CD8-positive, alpha-beta memory T cell (primary cell): ENCODE results near the gene ROPN1L. TPM values are rescaled to one million over a fixed set of nuclear protein-coding genes. Genes with fewer than 3 reads are reported as not detected.

ENCODE experiments used
- CTCF ChIA-PET: fragments of 350-600 bp; sonication (Branson Sonifier 250); formaldehyde crosslinking; loops from one replicate; lab custom pipeline; 2021; ENCODE audit warnings: antibody characterized with exemption; lab: Charles Lee
- POLR2A ChIA-PET: fragments of 350-600 bp; sonication (Branson Sonifier 250); formaldehyde crosslinking; loops from one replicate; lab custom pipeline; 2021; ENCODE audit warnings: antibody characterized with exemption; lab: Charles Lee
- DNase-seq, 5 donors: peaks; one replicate each; pipeline versions ENCODE4 v3.0.0 to v3.0.0-alpha.2; 2020 to 2022; ENCODE audit warnings: mixed read lengths in 1 of 5
- H3K27ac ChIP-seq: one replicate; pipeline ENCODE4 v1.7.0; 2013; ENCODE audit warnings: low read depth, mild to moderate bottlenecking, low read length, moderate library complexity
- H3K27me3 ChIP-seq: 2 replicates; pipeline ENCODE4 v1.7.0; 2013; ENCODE audit warnings: low read length, mild to moderate bottlenecking; ENCODE audit not compliant: insufficient read depth, poor library complexity, severe bottlenecking
- H3K36me3 ChIP-seq: 2 replicates; pipeline ENCODE4 v1.7.0; 2013; ENCODE audit warnings: mild to moderate bottlenecking, low read length, moderate library complexity; ENCODE audit not compliant: insufficient read depth
- H3K4me1 ChIP-seq: 2 replicates; pipeline ENCODE4 v1.7.0; 2013; ENCODE audit warnings: mild to moderate bottlenecking, low read length, moderate library complexity; ENCODE audit not compliant: insufficient read depth
- H3K4me3 ChIP-seq: 2 replicates; pipeline ENCODE4 v1.7.0; 2013; ENCODE audit warnings: mild to moderate bottlenecking, low read length
- H3K9me3 ChIP-seq: 2 replicates; pipeline ENCODE4 v1.7.0; 2013; ENCODE audit warnings: mild to moderate bottlenecking, low read length
- H3K27ac Mint-ChIP-seq, 8 donors: one replicate each; pipeline ENCODE4 v1.8.0; 2020 to 2021; ENCODE audit warnings: mixed read lengths in 8 of 8, mild to moderate bottlenecking in 6 of 8, inconsistent platforms in 3 of 8, moderate library complexity in 3 of 8
- H3K27me3 Mint-ChIP-seq, 2 donors: one replicate each; pipeline ENCODE4 v1.8.0; 2020 to 2021; ENCODE audit warnings: mixed read lengths in 2 of 2, mild to moderate bottlenecking in 1 of 2, moderate library complexity in 1 of 2
- H3K36me3 Mint-ChIP-seq, 3 donors: one replicate each; pipeline ENCODE4 v1.8.0; 2020 to 2021; ENCODE audit warnings: mixed read lengths in 3 of 3, inconsistent platforms in 1 of 3, mild to moderate bottlenecking in 1 of 3
- H3K4me1 Mint-ChIP-seq, 3 donors: one replicate each; pipeline ENCODE4 v1.8.0; 2020 to 2021; ENCODE audit warnings: mixed read lengths in 3 of 3, inconsistent platforms in 1 of 3, mild to moderate bottlenecking in 1 of 3
- H3K4me3 Mint-ChIP-seq, 7 donors: one replicate each; pipeline ENCODE4 v1.8.0; 2020 to 2021; ENCODE audit warnings: mixed read lengths in 7 of 7, mild to moderate bottlenecking in 6 of 7, moderate library complexity in 4 of 7, inconsistent platforms in 2 of 7
- H3K9me3 Mint-ChIP-seq, 5 donors: one replicate each; pipeline ENCODE4 v1.8.0; 2020 to 2022; ENCODE audit warnings: mixed read lengths in 5 of 5, mild to moderate bottlenecking in 3 of 5, moderate library complexity in 2 of 5, inconsistent platforms in 1 of 5
- polyA plus RNA-seq: library from polyadenylated mRNA; unstranded; fragments of 300-500 nt; fragmentation: Illumina TruSeq; gene quantifications from one replicate; pipeline ENCODE4 v1.2.3, GENCODE V29; 2021
- total RNA-seq, 2 experiments: library from RNA; stranded (reverse); gene quantifications; one replicate each; pipeline ENCODE4 v1.2.3, GENCODE V29; 2021

Gene ROPN1L
- total and polyA plus RNA-seq, 3 experiments from 2014 or later = 0.22 to 2.9 TPM; not detected in 1

DNA sequence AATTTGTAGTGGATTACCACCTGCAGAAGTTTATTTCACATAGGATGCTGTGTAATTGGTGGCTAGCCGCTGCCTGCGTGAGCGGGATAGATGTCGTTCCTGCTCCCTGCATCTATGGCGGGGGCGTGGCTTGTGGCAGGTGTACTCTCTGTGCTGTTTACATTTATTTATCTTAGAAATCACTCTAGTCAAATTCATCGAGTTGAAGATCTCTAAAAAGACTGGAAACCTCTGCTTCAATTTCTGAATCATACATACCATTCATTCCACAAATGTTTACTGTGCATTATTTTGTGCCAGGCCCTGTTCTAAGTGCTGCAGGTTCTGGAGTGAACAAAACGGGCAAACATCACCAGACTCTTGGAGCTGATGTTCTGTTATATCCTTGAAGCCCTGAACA, 11.9 kb downstream of the ROPN1L start:
- Histone ChIP-seq H3K27ac (no peak overlapping the region), H3K4me3 (no peak overlapping the region), H3K27me3 (peaks cover 3% of the 10 kb centered on the region), H3K36me3 (no peaks in the 10 kb centered on the region), H3K4me1 (no peaks in the 10 kb centered on the region), H3K9me3 (no peaks in the 10 kb centered on the region)
- H3K36me3 Mint-ChIP-seq = no peaks in the 10 kb centered on the region
- no peak for DNase-seq
- peaks cover 0 to 11% (median 6%) of the 10 kb centered on the region in 3 donors for H3K4me1 Mint-ChIP-seq
- no peak overlapping the region for H3K4me3 Mint-ChIP-seq
- H3K27me3 Mint-ChIP-seq = no peaks in the 10 kb centered on the region
- no peak overlapping the region for H3K27ac Mint-ChIP-seq
- POLR2A ChIA-PET = no interaction called here
- CTCF ChIA-PET = interaction anchor here (1.1 to 2.9 kb wide), 3 partner anchors 113 to 181 kb away, joined by 3 to 32 read pairs (median 4); no protein-coding TSS in a partner anchor
- no peaks in the 10 kb centered on the region for H3K9me3 Mint-ChIP-seq

DNA sequence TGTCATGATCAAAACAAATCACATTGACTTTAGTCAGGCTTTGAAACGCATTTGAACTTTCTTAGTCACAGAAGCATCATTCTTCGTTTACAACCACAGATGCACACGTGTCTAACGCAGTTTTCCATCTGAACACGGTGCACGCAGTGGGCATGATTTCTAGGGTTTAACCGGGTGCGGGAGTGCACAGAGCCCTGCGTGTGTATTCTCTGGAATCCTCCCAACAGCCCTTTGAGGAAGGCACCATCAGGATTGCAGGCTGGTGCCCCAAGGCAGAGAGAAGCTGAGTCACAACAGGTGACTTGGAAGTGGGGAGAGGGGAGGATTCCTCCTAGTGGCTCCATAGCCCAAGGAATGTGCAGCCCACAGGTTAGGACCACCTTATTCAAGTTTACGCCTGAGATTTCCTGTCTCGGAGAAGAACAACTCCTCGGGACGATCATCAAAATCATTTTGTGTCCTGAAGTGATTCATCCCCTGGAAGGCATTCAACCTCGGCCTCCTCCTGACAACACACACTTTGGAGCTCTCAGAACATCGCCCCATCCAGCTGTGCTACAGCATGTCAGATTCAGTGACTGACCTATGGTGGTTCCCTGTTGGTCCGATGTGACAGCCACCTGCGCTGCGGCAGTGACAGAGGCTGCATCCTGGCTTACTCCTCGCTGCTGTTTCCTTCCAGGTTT, 13.1 kb downstream of the ROPN1L start:
- Mint-ChIP-seq H3K27me3 (no peaks in the 10 kb centered on the region), H3K36me3 (no peaks in the 10 kb centered on the region), H3K27ac (no peak overlapping the region), H3K4me1 (peaks cover 0 to 4% (median 2%) of the 10 kb centered on the region in 3 donors), H3K4me3 (no peak overlapping the region), H3K9me3 (no peaks in the 10 kb centered on the region)
- Histone ChIP-seq H3K4me3 (no peak overlapping the region), H3K27ac (no peak overlapping the region), H3K27me3 (peaks cover 3% of the 10 kb centered on the region), H3K36me3 (no peaks in the 10 kb centered on the region), H3K9me3 (no peaks in the 10 kb centered on the region), H3K4me1 (no peaks in the 10 kb centered on the region)
- CTCF ChIA-PET = interaction anchor here (1.1 to 1.5 kb wide), 2 partner anchors 111 to 180 kb away, joined by 3 to 4 read pairs; no protein-coding TSS in a partner anchor
- POLR2A ChIA-PET = no interaction called here
- no peak for DNase-seq

- DNase-seq = no peak
- Histone ChIP-seq H3K27me3 (peaks cover 3% of the 10 kb centered on the region), H3K4me1 (no peaks in the 10 kb centered on the region), H3K27ac (no peak overlapping the region), H3K36me3 (no peaks in the 10 kb centered on the region), H3K4me3 (no peak overlapping the region), H3K9me3 (no peaks in the 10 kb centered on the region)
- Mint-ChIP-seq H3K27ac (no peak overlapping the region), H3K36me3 (no peaks in the 10 kb centered on the region), H3K9me3 (no peaks in the 10 kb centered on the region), H3K4me3 (no peak overlapping the region), H3K4me1 (peaks cover 0 to 4% (median 2%) of the 10 kb centered on the region in 3 donors), H3K27me3 (no peaks in the 10 kb centered on the region)
- ChIA-PET POLR2A (no interaction called here), CTCF (interaction anchor here (1.5 kb wide), 1 partner anchor 111 kb away, joined by 3 read pairs; no protein-coding TSS in a partner anchor)
Observed at GRCh38 chr5:10455277-10455670, 13.6 kb downstream of the ROPN1L start.

- Histone ChIP-seq H3K27me3 (peaks cover 3% of the 10 kb centered on the region), H3K4me1 (no peaks in the 10 kb centered on the region), H3K36me3 (no peaks in the 10 kb centered on the region), H3K27ac (no peak overlapping the region), H3K9me3 (no peaks in the 10 kb centered on the region), H3K4me3 (no peak overlapping the region)
- H3K27me3 Mint-ChIP-seq = no peaks in the 10 kb centered on the region
- CTCF ChIA-PET = no interaction called here
- H3K4me3 Mint-ChIP-seq = no peak overlapping the region
- H3K36me3 Mint-ChIP-seq = peaks cover 0 to 4% (median 0%) of the 10 kb centered on the region in 3 donors
- no peak for DNase-seq
- H3K9me3 Mint-ChIP-seq = no peaks in the 10 kb centered on the region
- H3K27ac Mint-ChIP-seq = peak overlapping the region in 2 of 8 donors; percentile 8 to 35
- POLR2A ChIA-PET = no interaction called here
- peaks cover 0 to 4% (median 2%) of the 10 kb centered on the region in 3 donors for H3K4me1 Mint-ChIP-seq
Observed at GRCh38 chr5:10456583-10457420, 15.1 kb downstream of the ROPN1L start.

DNA sequence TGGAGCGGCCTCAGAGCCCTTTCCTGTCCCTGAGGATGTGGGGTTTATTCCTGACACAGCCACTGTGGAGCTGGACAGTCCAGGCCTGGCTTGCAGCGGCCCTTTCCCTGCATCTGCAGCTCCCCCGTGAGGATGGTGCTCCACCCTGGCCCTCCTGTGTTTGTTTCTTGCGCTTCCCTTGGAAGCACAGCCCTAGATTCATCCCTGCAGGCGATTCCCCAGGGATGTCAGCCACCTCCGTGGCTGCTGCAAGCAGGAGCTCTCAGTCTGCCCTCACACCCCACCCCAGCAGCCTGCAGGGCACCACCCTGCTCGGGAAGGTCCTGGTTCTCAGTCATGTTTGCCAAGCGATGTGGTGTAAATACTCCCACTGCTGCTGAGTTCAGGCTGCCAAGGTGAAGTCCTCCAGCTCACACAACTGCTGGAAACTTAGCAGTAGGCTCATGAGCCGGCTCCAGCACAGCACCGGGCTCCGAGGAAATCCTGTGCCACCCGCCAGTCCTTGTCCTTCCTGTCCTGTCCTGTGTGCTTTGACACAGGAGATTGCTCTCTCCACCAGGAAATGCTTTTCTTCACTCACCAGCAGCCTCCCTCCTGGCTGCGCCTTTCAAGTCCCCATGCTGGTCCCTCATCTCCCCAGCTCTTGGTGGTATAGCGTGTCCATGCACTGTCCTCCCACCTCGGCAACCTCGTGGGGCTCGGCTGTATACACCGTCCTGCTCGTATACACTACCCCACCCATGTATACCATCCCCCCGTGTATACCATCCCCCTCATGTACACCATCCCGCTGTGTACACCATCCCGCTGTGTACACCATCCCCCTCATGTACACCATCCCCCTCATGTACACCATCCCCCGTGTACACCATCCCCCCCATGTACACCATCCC, 16.2 kb downstream of the ROPN1L start:
- H3K4me1 ChIP-seq = no peaks in the 10 kb centered on the region
- H3K27me3 Mint-ChIP-seq = peaks cover 0 to 2% of the 10 kb centered on the region in 2 donors
- ChIA-PET POLR2A (no interaction called here), CTCF (no interaction called here)
- H3K36me3 ChIP-seq = no peaks in the 10 kb centered on the region
- no peak for DNase-seq
- H3K4me3 Mint-ChIP-seq = no peak overlapping the region
- H3K27me3 ChIP-seq = peaks cover 3% of the 10 kb centered on the region
- H3K27ac ChIP-seq = no peak overlapping the region
- H3K4me1 Mint-ChIP-seq = no peaks in the 10 kb centered on the region
- H3K27ac Mint-ChIP-seq = peak overlapping the region in 1 of 8 donors; percentile 51
- no peak overlapping the region for H3K4me3 ChIP-seq
- H3K9me3 Mint-ChIP-seq = no peaks in the 10 kb centered on the region
- H3K9me3 ChIP-seq = no peaks in the 10 kb centered on the region
- peaks cover 0 to 4% (median 0%) of the 10 kb centered on the region in 3 donors for H3K36me3 Mint-ChIP-seq

GRCh38 chr5:10459080-10460055, 17.7 kb downstream of the ROPN1L start:
- Histone ChIP-seq H3K4me1 (no peaks in the 10 kb centered on the region), H3K9me3 (no peaks in the 10 kb centered on the region), H3K27me3 (peaks cover 3% of the 10 kb centered on the region), H3K27ac (no peak overlapping the region), H3K4me3 (no peak overlapping the region), H3K36me3 (no peaks in the 10 kb centered on the region)
- Mint-ChIP-seq H3K27me3 (peaks cover 5 to 8% of the 10 kb centered on the region in 2 donors), H3K4me1 (no peaks in the 10 kb centered on the region), H3K27ac (peak overlapping the region in 2 of 8 donors; percentile 8 to 24), H3K36me3 (peaks cover 0 to 4% (median 0%) of the 10 kb centered on the region in 3 donors), H3K9me3 (no peaks in the 10 kb centered on the region), H3K4me3 (no peak overlapping the region)
- CTCF ChIA-PET = no interaction called here
- DNase-seq = no peak
- POLR2A ChIA-PET = no interaction called here
